ENCODE results near the gene CACNA1C. TPM values are rescaled to one million over a fixed set of nuclear protein-coding genes. Genes with fewer than 3 reads are reported as not detected.

The CACNA1C gene
- total RNA-seq, 4 donors from 2014 or later: 44.1 to 104 (median 49.4) TPM

GRCh38 chr12:2282318-2282717 lies 229.5 kb downstream of the CACNA1C start:
- 77% methylated on average over 4 of the region's 6 CpGs for WGBS
- intact Hi-C loops (cut with DNase I): no loop called here
- H3K36me3 ChIP-seq: no peaks in the 10 kb centered on the region
- no peaks in the 10 kb centered on the region for H3K9me3 ChIP-seq
- peaks cover 53 to 56% (median 55%) of the 10 kb centered on the region in 4 donors for H3K4me1 ChIP-seq
- H3K27me3 ChIP-seq: no peaks in the 10 kb centered on the region
- peak overlapping the region in 3 of 4 donors; percentile 77 to 80 (median 80) for H3K27ac ChIP-seq (replicated peaks in 1 of 4)
- H3K4me3 ChIP-seq: no peak overlapping the region
- no peak for DNase-seq (ENCODE audit: extremely low spot score)
- no peak for TF ChIP-seq EP300 (IDR thresholded peaks at IDR 0.05)
- TF ChIP-seq POLR2AphosphoS5 (IDR thresholded peaks at IDR 0.05): no peak
- TF ChIP-seq CTCF (IDR thresholded peaks at IDR 0.05): no peak
- no peak for TF ChIP-seq POLR2A (IDR thresholded peaks at IDR 0.05; ENCODE audit: low read depth)

- Histone ChIP-seq H3K27me3 (no peaks in the 10 kb centered on the region), H3K36me3 (no peaks in the 10 kb centered on the region), H3K27ac (replicated peaks in 1 of 4) (peak overlapping the region; percentile 71 to 80 (median 78)), H3K4me3 (no peak overlapping the region), H3K4me1 (peaks cover 65 to 67% (median 67%) of the 10 kb centered on the region in 4 donors), H3K9me3 (no peaks in the 10 kb centered on the region)
- 36% methylated on average over 3 of the region's 6 CpGs for WGBS
- intact Hi-C loops (cut with DNase I): no loop called here
- TF ChIP-seq EP300 (IDR thresholded peaks at IDR 0.05) (no peak), POLR2A (IDR thresholded peaks at IDR 0.05; ENCODE audit: low read depth) (no peak), CTCF (IDR thresholded peaks at IDR 0.05) (no peak)
- DNase-seq (ENCODE audit: extremely low spot score): no peak
Observed at GRCh38 chr12:2283480-2283879, 230.7 kb downstream of the CACNA1C start.

- H3K27me3 ChIP-seq: no peaks in the 10 kb centered on the region
- peak overlapping the region; percentile 71 to 80 (median 78) for H3K27ac ChIP-seq (replicated peaks in 1 of 4)
- peaks cover 69 to 71% (median 70%) of the 10 kb centered on the region in 4 donors for H3K4me1 ChIP-seq
- peak overlapping the region in 3 of 4 donors; percentile 2 to 10 (median 2) for H3K4me3 ChIP-seq
- no peaks in the 10 kb centered on the region for H3K36me3 ChIP-seq
- intact Hi-C loops (cut with DNase I): no loop called here
- 35% methylated on average over 8 of the region's 10 CpGs for WGBS
- H3K9me3 ChIP-seq: no peaks in the 10 kb centered on the region
- no peak for TF ChIP-seq POLR2A (IDR thresholded peaks at IDR 0.05; ENCODE audit: low read depth)
- peak in 1 of 2 donors; percentile 10 for TF ChIP-seq POLR2AphosphoS5 (IDR thresholded peaks at IDR 0.05)
- no peak for TF ChIP-seq EP300 (IDR thresholded peaks at IDR 0.05)
- no peak for DNase-seq (ENCODE audit: extremely low spot score)
Observed at GRCh38 chr12:2283916-2284315, 231.1 kb downstream of the CACNA1C start.

GRCh38 chr12:2284321-2284813 lies 231.6 kb downstream of the CACNA1C start:
- no peak for DNase-seq (ENCODE audit: extremely low spot score)
- TF ChIP-seq CTCF (IDR thresholded peaks at IDR 0.05) (no peak), POLR2A (IDR thresholded peaks at IDR 0.05; ENCODE audit: low read depth) (no peak), POLR2AphosphoS5 (IDR thresholded peaks at IDR 0.05) (no peak), EP300 (IDR thresholded peaks at IDR 0.05) (no peak)
- peaks cover 71 to 75% (median 74%) of the 10 kb centered on the region in 4 donors for H3K4me1 ChIP-seq

GRCh38 chr12:2284857-2285256 lies 232.1 kb downstream of the CACNA1C start:
- H3K36me3 ChIP-seq: no peaks in the 10 kb centered on the region
- H3K4me1 ChIP-seq: peaks cover 76 to 80% (median 78%) of the 10 kb centered on the region in 4 donors
- peak overlapping the region; percentile 71 to 80 (median 78) for H3K27ac ChIP-seq (replicated peaks in 1 of 4)
- no peaks in the 10 kb centered on the region for H3K9me3 ChIP-seq
- TF ChIP-seq CTCF (IDR thresholded peaks at IDR 0.05) (peak; percentile 58 to 69 (median 61)), POLR2AphosphoS5 (IDR thresholded peaks at IDR 0.05) (peak in 1 of 2 donors; percentile 11), EP300 (IDR thresholded peaks at IDR 0.05) (no peak)
- DNase-seq (ENCODE audit: extremely low spot score): no peak
- no peaks in the 10 kb centered on the region for H3K27me3 ChIP-seq
- intact Hi-C loops (cut with DNase I): loop anchor here (5.0 kb wide), 1 partner anchor 228 kb away; no protein-coding TSS in a partner anchor
- WGBS: 45% methylated on average over 8 of the region's 8 CpGs
- no peak overlapping the region for H3K4me3 ChIP-seq

More at GRCh38 chr12:2284321-2284813, 231.6 kb downstream of the CACNA1C start:
- H3K4me3 ChIP-seq: peak overlapping the region in 3 of 4 donors; percentile 2 to 10 (median 2)
- no peaks in the 10 kb centered on the region for H3K36me3 ChIP-seq
- 25% methylated on average over 10 of the region's 10 CpGs for WGBS
- peak overlapping the region; percentile 71 to 80 (median 78) for H3K27ac ChIP-seq (replicated peaks in 1 of 4)
- intact Hi-C loops (cut with DNase I): no loop called here
- no peaks in the 10 kb centered on the region for H3K27me3 ChIP-seq
- no peaks in the 10 kb centered on the region for H3K9me3 ChIP-seq
